Caco-2 (cell line): Measurements from ENCODE around the gene SORCS2. TPM values are rescaled to one million over a fixed set of nuclear protein-coding genes. Genes with fewer than 3 reads are reported as not detected.

Experiments
- BruUV-seq: library from RNA; stranded (reverse); fragments of 400-500 nt; replicated peaks from 2 replicates; lab custom pipeline; 2021; lab: Mats Ljungman, UMichigan
- CTCF ChIA-PET: fragments of 300-600 bp; sonication (Branson Sonifier 250); formaldehyde crosslinking; loops from one replicate; lab custom pipeline; 2022; ENCODE audit warnings: antibody characterized with exemption; lab: Charles Lee
- POLR2A ChIA-PET: fragments of 300-600 bp; sonication (Branson Sonifier 250); formaldehyde crosslinking; loops from one replicate; lab custom pipeline; 2022; ENCODE audit warnings: antibody characterized with exemption; lab: Charles Lee
- DNase-seq, 2 experiments: peaks; one replicate each; pipeline versions ENCODE4 v3.0.0 to v3.0.0-alpha.2; 2020 to 2022
- H3K27me3 ChIP-seq: replicated peaks from 2 replicates; pipeline ENCODE4 v1.6.0; 2011; ENCODE audit warnings: low read length; ENCODE audit not compliant: control insufficient read depth, insufficient read depth
- H3K36me3 ChIP-seq: 2 replicates; pipeline ENCODE4 v1.5.1; 2011; ENCODE audit warnings: low read length; ENCODE audit not compliant: control insufficient read depth, insufficient read depth
- H3K4me1 ChIP-seq: fragments of 250-450 bp; sonication (Bioruptor Pico); 2 replicates; pipeline ENCODE4 v1.5.1; 2020; ENCODE audit warnings: mild to moderate bottlenecking
- H3K4me3 ChIP-seq: 2 replicates; pipeline ENCODE4 v1.5.1; 2011; ENCODE audit warnings: low read depth, mild to moderate bottlenecking, control low read depth, low read length
- H3K9me3 ChIP-seq: fragments of 250-450 bp; sonication (Bioruptor Pico); 2 replicates; pipeline ENCODE4 v1.5.1; 2020; ENCODE audit warnings: mild to moderate bottlenecking, moderate library complexity
- H3K27ac Mint-ChIP-seq: one replicate; pipeline ENCODE4 v1.8.0; 2022; ENCODE audit warnings: mixed read lengths; ENCODE audit not compliant: unreplicated experiment
- H3K27me3 Mint-ChIP-seq: one replicate; pipeline ENCODE4 v1.8.0; 2022; ENCODE audit warnings: mixed read lengths; ENCODE audit not compliant: insufficient read depth, unreplicated experiment
- H3K36me3 Mint-ChIP-seq: one replicate; pipeline ENCODE4 v1.8.0; 2022; ENCODE audit warnings: mild to moderate bottlenecking, mixed read lengths; ENCODE audit not compliant: insufficient read depth, unreplicated experiment
- H3K4me1 Mint-ChIP-seq: one replicate; pipeline ENCODE4 v1.8.0; 2022; ENCODE audit warnings: low read depth, mixed read lengths; ENCODE audit not compliant: unreplicated experiment
- H3K4me3 Mint-ChIP-seq: one replicate; pipeline ENCODE4 v1.8.0; 2022; ENCODE audit warnings: mild to moderate bottlenecking, moderate library complexity, mixed read lengths; ENCODE audit not compliant: unreplicated experiment
- H3K9me3 Mint-ChIP-seq: one replicate; pipeline ENCODE4 v1.8.0; 2022; ENCODE audit warnings: mixed read lengths; ENCODE audit not compliant: unreplicated experiment
- intact Hi-C: fragments of 100-400 bp; cut with micrococcal nuclease; formaldehyde crosslinking; loops from one replicate; pipeline ENCODE4 v1.10.0; 2022; ENCODE audit not compliant: unreplicated experiment
- total RNA-seq: library from RNA; stranded (reverse); gene quantifications from 2 replicates; pipeline ENCODE4 v1.2.3, GENCODE V29; 2022
- TF ChIP-seq, protein P1 (sequence below), 2 experiments: fragments of 200-600 bp in 1 of 2; IDR thresholded peaks; 1 replicate in 1 of 2; 2 replicates in 1 of 2; pipeline versions ENCODE4 v1.5.1 to v1.8.0; 2011 to 2022; ENCODE audit warnings: antibody characterized with exemption in 1 of 2, control low read depth in 1 of 2, inconsistent platforms in 1 of 2, low read depth in 1 of 2, low read length in 1 of 2, mild to moderate bottlenecking in 1 of 2, moderate library complexity in 1 of 2; ENCODE audit not compliant: insufficient read depth in 1 of 2, severe bottlenecking in 1 of 2, unreplicated experiment in 1 of 2

The SORCS2 gene
- total RNA-seq, 1 experiment from 2014 or later = 1.6 TPM

DNA sequence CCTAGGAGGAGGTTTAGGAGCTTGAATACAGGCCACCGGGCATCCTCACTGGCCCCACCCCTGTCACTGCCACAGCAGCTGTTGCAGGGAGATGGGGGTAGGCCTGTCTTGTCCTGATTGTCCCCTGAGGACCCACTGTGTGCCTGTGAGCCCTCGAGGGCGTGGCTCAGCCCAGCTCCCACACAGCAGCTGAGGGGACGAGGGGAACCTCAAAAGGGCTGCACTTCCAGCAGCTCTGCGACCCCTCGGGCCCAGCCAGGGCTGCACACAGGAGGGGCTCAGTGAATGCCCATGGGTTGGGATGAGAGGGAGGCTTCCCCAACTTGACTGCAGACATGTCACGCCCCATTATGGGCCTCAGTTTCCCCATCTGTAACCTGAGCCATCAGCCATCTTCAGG, 521.4 kb downstream of the SORCS2 start:
- no peaks in the 10 kb centered on the region for H3K36me3 Mint-ChIP-seq
- H3K4me1 Mint-ChIP-seq = no peaks in the 10 kb centered on the region
- Histone ChIP-seq H3K9me3 (no peaks in the 10 kb centered on the region; the same call in 1 of the 2 replicates), H3K4me1 (no peaks in the 10 kb centered on the region), H3K4me3 (no peak overlapping the region), H3K36me3 (no peaks in the 10 kb centered on the region), H3K27me3 (no peaks in the 10 kb centered on the region)
- H3K9me3 Mint-ChIP-seq = no peaks in the 10 kb centered on the region
- BruUV-seq = no TSS peak
- ChIA-PET CTCF (interaction anchor here (0.7 kb wide), 1 partner anchor 37 kb away, joined by 3 read pairs; no protein-coding TSS in a partner anchor), POLR2A (no interaction called here)
- no peak for DNase-seq
- H3K4me3 Mint-ChIP-seq = no peak overlapping the region
- TF ChIP-seq, protein P1, sequence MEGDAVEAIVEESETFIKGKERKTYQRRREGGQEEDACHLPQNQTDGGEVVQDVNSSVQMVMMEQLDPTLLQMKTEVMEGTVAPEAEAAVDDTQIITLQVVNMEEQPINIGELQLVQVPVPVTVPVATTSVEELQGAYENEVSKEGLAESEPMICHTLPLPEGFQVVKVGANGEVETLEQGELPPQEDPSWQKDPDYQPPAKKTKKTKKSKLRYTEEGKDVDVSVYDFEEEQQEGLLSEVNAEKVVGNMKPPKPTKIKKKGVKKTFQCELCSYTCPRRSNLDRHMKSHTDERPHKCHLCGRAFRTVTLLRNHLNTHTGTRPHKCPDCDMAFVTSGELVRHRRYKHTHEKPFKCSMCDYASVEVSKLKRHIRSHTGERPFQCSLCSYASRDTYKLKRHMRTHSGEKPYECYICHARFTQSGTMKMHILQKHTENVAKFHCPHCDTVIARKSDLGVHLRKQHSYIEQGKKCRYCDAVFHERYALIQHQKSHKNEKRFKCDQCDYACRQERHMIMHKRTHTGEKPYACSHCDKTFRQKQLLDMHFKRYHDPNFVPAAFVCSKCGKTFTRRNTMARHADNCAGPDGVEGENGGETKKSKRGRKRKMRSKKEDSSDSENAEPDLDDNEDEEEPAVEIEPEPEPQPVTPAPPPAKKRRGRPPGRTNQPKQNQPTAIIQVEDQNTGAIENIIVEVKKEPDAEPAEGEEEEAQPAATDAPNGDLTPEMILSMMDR (IDR thresholded peaks at IDR 0.05; ENCODE audit: insufficient read depth in 1 of 2, low read depth in 1 of 2, low read length in 1 of 2, severe bottlenecking in 1 of 2, unreplicated experiment in 1 of 2) = no peak
- H3K27me3 Mint-ChIP-seq = no peaks in the 10 kb centered on the region
- intact Hi-C loops = no loop called here
- H3K27ac Mint-ChIP-seq = no peak overlapping the region

DNA sequence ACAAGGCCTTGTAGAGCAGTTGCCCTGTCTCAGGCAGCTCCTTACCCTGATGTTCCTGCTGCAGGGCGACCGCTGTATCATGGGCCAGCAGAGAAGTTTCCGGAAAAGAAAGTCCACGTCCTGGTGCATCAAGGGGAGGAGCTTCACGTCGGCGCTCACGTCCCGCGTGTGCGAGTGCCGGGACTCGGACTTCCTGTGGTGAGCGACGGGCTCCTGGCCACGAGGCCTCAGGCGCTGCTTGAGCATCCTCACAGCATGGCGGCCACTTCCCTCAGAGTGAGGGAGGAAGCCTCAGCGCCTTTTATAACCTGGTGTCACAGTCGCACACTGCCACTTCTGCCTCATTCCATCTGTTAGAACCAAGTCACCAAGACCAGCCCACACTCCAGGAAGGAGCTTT, 521.8 kb downstream of the SORCS2 start:
- POLR2A ChIA-PET = no interaction called here

DNA sequence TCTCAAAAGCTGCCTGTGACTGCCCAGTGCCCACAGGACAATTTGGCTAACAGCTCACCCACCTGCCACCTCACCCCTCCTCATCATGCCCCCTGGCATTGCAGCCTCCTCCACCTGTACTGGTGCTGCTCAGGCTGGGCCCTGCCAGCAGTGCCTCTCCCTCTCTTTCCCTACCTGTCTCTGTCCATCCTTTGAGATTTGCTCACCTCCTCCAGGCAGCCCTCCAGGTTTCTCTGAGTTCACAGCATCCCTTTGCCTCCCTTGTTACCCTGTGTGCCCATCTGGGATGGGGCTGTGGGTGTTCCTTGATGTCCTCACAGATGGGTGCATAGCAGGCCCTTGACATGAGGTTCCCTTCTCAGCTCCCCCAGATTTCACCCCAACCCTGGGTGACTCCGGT, 522.4 kb downstream of the SORCS2 start:
- intact Hi-C loops = loop anchor here (5.0 kb wide), 1 partner anchor 522 kb away; the partner anchor contains the start of gene SORCS2
- no peaks in the 10 kb centered on the region for H3K27me3 ChIP-seq
- no peaks in the 10 kb centered on the region for H3K36me3 ChIP-seq
- peaks cover 4% of the 10 kb centered on the region; the same call in 1 of the 2 replicates for H3K4me1 ChIP-seq
- POLR2A ChIA-PET = no interaction called here
- H3K9me3 ChIP-seq = no peaks in the 10 kb centered on the region; the same call in 1 of the 2 replicates
- Mint-ChIP-seq H3K27ac (no peak overlapping the region), H3K4me3 (no peak overlapping the region), H3K27me3 (no peaks in the 10 kb centered on the region), H3K4me1 (no peaks in the 10 kb centered on the region), H3K9me3 (no peaks in the 10 kb centered on the region), H3K36me3 (no peaks in the 10 kb centered on the region)
- CTCF ChIA-PET = no interaction called here
- no TSS peak for BruUV-seq
- no peak overlapping the region for H3K4me3 ChIP-seq
- DNase-seq = no peak
- TF ChIP-seq, protein P1 (IDR thresholded peaks at IDR 0.05; ENCODE audit: insufficient read depth in 1 of 2, low read depth in 1 of 2, low read length in 1 of 2, severe bottlenecking in 1 of 2, unreplicated experiment in 1 of 2) = no peak

More for the DNA sequence above, 521.8 kb downstream of the SORCS2 start:
- Histone ChIP-seq H3K27me3 (no peaks in the 10 kb centered on the region), H3K9me3 (no peaks in the 10 kb centered on the region; the same call in 1 of the 2 replicates), H3K36me3 (no peaks in the 10 kb centered on the region), H3K4me1 (no peaks in the 10 kb centered on the region), H3K4me3 (no peak overlapping the region)
- Mint-ChIP-seq H3K4me3 (no peak overlapping the region), H3K27ac (no peak overlapping the region), H3K9me3 (no peaks in the 10 kb centered on the region), H3K36me3 (no peaks in the 10 kb centered on the region), H3K27me3 (no peaks in the 10 kb centered on the region), H3K4me1 (no peaks in the 10 kb centered on the region)
- CTCF ChIA-PET = no interaction called here
- no TSS peak for BruUV-seq
- no peak for DNase-seq
- intact Hi-C loops = no loop called here
- TF ChIP-seq, protein P1 (IDR thresholded peaks at IDR 0.05; ENCODE audit: insufficient read depth in 1 of 2, low read depth in 1 of 2, low read length in 1 of 2, severe bottlenecking in 1 of 2, unreplicated experiment in 1 of 2) = no peak
